Measurements from ENCODE around the gene ROR2.
A peak's percentile ranks its signal among the peaks of the same experiment; 100 is the strongest.

ROR2 gene

DNA sequence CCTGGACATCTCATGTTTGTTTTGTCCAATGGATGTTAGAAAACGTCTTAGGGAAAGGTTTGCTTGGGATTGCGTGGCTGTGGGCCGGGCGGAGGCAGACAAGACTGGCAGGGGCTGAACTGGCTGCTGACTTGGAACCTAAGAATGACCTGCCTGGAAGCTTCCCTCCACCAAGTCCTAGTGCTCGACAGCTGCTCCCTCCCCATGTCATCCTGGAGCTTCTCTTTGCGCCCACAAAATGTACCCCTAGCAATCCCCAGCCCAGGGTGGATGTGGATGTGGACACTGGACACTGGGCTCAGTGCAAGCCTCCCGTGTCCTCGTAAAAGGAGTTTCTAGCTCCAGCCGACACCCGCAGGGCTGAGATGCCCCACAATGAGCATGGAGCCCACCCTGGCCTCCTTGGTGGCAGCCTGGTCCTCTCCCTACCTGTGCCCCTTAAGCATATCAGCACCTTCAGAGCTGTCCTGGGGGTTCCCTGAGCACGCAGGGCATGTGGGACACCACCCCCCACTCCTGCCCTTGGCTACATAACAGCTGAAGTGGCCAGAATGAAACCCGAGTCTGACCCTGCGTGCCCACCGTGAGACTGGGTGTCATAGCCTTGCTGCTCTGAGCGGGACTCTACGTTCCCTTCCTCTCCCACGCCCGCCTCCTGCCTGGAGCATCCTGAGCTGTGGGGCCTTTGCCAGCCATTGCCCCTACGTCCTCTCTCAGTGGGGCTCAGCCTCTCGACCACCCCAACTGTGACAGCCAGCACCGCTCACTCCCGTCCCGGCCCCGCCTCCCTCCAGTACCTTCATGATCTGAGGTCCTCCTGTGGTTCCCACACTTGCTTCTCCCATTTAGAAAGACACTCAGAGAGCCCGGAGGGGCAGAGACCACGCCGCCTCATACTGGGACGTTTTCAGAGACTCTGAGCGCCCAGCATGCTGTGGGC is 180.8 kb downstream of the ROR2 start:
- DNase-seq = no peak

DNA sequence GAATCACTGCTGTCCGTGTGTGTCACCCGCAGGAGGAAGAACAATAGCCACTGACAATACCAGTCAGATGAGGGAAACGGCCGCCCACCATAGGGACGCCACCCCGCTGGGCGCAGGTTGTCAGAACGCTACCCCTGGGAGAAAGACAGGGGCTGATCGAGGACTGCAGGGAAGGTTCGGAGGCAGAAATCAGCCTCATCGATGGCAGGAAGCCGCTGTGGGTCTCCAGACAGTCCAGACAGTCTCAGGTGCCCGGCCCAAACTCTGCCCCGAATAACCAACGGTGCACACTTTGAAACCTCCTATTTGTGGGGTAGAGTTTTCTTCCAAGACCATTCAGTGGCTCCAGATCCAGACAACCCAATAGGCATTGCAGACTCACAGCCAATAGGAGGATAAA is 181.5 kb downstream of the ROR2 start:
- no peak for DNase-seq

DNA sequence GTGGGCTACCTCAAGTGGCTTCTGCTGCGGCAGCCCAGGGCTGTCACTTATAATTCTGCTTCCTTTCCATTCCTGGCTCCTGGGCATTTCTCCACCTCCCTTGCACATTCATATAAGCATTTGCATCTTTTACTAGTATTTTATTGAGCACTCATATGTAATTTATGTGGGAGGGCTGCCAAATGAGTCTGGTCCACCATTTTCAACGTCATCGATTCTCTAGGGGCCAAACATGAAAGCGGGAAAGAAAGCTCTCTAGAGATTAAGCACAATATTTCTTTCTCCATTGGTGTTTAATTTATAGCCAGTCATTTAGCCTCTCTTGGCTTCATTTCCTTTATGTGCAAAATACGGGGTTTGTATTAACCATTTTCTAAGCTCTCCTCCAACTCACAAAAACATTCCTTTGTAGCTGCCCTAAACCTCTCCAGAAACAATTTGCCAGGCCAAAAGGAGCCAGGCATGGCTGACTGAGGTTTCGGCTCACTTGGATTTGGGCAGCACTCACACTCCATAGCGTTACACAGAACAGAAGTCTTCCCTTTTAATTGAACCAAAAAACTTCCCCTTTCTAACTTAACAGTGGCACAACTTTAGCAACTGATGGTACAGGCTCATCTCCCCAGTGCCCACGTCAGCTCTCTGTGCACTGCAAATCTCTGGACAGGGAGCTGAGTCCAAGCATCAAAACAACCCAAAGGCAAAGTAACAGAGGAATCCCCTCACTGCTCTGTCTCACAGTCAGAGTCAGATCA is 183.5 kb downstream of the ROR2 start:
- DNase-seq = no peak

DNA sequence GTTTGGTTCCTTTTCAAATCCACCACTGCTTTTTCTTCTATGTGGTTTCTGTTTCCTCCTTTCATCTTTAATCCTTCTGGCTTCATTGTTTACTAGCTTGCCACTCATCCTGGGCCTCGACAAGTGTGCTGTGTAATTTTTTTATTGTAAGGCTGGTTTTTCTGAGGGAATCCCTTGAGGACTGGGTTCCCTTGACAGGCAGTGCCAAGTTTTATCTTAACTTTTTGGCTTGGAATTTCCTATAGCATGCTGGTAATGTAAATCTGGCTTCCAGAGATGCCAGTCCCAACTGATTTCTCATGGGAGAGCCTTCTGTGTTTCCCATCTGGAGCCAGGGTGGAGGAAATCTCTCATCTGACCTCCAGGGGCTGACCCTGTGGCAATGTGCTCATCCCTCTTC is 184.7 kb downstream of the ROR2 start:
- DNase-seq = no peak

DNA sequence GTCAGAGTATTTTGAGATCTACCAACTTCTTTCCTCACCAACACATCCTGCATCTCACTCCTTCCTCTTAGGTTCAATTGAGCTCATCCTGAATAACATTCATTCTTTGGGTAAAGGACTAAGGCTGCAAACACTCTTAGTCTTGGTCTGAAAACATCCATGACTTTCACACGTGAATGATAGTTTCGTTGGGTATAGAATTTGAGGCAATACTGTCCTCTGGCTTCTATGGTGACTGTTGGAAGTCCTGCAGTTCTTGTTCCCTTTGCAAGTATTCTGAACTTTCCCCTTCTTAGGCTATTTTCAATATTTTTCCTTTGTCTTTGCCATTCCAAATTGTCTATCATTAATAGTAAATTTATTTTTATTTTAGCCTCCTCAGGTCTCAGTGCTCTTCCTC is 185.4 kb downstream of the ROR2 start:
- DNase-seq = no peak

DNA sequence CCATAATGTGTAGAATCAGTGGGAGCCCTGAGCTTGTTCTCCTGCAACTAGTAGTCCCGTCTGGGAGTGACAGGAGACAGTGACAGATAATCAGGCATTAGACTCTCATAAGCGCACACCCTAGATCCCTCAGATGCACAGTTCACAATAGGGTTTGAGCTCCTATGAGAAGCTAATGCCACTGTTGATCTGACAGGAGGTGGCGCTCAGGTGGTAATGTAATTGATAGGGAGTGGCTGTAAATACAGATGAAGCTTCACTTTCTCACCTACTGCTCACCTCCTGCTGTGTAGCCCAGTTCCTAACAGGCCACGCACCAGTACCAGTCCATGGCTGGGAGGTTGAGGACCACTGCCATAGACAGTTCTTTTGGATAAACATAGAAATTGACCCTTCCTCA is 188.7 kb downstream of the ROR2 start:
- peak; percentile 6 for DNase-seq

DNA sequence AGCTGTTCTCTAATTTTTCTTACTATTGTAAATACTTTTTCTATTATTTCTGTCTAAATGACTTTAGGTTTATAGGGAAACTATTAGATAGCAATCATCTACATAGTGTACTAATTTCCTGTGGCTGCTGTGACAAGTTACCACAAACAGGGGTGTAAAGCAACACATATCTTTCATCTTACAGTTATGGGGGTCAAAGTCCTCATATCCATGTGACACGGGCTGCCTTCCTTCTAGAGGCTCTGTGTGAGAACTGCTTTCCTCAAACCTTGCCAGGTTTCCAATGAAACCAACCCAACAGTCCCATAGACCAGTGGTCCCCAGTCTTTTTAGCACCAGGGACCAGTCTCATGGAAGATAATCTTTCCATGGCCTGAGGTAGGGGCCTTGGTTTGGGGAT is 189.1 kb downstream of the ROR2 start:
- no peak for DNase-seq

DNA sequence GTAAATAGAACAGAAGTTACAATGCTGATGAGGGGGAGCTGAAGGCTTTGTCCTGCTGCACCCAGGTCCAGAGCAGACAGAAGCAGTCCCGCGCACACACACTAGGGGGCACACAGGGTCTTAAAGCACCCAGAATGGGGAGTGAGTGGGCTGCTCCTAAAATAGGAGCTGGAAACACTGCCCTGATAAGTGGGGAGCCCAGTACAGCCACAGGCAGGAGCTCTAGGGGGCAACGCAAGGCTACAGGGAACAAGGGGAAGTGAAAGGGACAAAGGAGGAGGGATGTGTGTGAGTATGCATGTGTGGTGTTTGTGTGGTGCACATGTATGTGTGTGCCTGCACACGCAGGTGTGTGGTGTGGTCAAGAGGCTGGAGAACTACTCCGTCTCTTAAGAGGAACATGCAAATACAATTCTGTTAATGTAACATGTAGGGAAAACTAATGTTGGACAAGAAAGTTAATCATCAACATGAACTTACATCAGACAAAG is 191.5 kb downstream of the ROR2 start:
- peak; percentile 45 for DNase-seq

DNA sequence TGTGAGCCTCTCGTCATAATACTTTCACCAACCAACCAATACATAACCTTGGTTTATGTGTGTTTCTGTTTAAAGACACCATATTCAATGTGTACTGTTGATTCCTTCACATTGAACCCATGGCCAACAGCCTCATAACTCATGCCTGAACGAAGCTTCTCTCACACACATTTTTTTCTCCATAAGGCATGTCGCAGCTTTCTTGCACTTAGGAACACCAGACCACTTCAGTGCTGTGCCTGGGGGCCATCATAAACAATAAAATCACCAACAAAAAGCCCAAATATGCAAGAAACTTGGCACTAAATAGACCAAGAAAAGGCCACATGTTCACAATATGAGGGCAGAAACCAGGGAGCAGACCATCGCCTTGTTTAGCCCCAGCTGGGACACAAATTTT is 192.2 kb downstream of the ROR2 start:
- no peak for DNase-seq

DNA sequence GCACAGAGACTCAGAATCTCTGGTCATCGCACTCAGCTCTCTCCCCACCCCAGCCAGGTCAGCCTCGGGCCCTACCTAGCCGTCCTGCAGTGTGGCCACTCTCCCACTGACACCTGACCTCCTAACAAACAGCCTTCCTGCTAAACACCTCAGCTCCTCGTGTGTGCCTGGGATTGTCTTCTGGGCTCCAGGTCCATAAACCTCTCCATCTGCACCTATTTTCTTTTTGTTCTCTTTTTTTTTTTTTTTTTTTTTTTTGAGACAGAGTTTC is 193.6 kb downstream of the ROR2 start:
- DNase-seq = no peak

DNA sequence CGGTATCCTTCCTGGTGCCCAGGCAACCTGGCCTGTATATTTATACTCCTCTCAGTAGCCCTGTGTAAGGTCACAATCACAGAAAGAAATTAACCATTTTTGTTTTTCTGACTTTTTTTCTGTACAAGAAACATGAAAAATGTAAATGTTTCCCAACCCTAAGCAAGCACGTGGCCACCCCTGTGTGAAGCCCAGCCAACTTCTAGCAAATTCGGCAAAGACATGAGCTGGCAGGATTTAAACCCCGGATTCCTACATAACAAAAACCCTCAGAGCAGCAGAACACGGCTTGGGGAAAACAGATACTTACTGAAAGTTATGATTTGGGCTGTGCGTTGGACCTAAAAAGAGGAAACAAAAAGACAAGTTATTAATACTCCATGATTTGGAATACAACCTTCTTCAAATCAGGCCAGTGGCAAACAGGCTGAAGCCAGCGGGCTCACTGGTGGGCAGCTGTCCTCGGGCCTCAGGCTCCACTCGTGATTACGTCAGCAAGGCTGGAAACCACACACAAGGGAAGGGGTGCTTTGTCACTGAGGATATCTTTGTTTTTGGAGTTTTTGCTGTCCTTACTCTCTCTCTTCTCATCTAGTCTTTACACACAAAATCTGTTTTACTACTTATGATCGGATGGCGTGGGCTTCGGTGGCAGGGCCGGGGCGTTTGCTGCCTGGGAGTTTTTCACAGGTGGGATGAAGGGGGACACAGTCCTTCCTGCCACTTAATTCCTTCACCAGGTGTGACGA is 194.1 kb downstream of the ROR2 start:
- DNase-seq = no peak

DNA sequence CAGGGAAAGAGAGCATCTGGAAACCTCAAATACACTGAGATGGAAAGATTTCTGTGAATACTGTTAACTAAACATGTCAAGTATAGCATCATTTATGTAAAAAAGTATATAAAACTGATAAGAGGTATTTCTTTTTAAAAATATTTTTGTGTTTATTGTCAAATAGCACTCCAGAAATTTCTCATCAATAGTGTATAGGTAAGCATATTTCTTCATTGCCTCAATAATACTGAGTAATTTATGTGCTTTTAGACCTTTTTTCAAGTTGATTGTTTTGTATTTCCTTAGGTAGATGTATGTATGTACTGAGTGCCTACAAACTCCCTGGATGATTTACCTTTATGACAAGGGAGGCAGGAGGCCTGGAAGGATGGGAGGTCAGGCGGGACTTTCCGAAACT is 196.3 kb downstream of the ROR2 start:
- DNase-seq = no peak

DNA sequence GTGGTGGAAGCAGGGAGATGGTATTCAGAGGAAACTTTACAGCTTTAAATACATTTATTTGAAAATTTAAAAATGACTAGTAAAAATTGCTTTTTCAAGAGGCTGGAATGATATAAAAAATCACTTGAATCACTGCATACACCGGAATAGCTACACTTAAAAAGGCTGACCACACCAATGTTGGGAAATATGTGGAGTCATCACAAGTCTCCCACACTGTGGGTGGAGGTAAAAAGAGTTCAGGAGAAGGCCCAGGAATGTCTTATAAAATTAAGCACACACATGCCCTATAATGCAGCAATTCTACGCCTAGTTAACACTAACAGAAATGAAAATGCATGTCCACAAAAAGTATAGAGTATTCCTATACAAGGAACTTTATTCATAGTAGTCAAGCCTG is 198.1 kb downstream of the ROR2 start:
- no peak for DNase-seq

DNA sequence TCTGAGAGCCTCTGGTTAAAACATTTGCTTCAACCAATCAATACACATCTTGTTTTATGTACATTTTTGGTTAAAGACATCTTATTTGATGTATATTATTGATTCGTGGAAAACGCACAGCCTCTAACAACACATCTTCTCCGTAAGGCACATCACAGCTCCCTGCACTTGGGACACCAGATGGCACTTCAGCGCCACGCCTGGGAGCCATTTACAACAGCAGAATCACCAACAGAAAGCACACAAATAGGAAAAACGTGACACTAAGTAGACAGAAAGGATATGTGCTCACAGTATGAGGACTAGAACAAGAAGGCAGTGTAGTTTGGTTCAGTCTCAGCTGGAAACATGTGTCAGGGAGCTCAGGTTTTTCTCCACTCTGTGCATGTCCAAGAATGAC is 199.7 kb downstream of the ROR2 start:
- DNase-seq = peak; percentile 28

DNA sequence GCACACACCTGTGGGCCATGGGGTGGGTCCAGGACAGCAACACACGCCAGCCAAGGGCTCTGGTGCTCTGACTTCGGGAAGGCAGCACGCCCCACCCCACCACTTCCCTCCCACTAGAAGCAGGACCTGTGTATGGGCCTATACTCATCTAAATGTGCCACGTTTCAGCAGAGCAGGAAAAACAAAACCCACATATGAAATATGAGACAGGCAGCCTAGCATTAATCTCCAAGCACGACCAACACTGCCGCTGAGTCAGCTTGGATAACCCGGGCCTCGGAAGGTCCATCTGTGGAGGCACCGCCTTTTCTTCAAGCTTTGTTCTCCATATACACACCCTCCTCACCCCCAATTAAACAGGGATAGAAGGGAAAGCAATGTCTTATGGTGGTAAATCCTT is 203.1 kb downstream of the ROR2 start:
- no peak for DNase-seq

DNA sequence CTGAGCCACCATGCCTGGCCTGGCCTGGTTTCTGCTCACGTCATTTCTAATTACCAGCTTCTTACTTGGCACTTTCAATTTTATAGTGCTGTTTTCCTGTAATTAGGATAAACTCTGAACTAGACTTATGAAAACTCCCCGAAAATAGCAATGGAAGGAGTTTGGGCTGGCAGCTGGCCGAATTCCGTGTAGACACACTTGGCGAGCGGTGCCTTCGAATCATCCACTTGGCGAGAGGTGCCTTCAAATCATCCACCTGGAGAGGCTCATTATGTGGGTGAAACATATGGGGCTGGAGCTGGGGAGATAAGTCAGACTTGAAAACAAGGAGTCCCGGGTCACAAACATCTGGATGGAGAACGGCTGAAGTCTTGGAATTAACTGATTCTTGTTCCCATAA is 203.7 kb downstream of the ROR2 start:
- no peak for DNase-seq

DNA sequence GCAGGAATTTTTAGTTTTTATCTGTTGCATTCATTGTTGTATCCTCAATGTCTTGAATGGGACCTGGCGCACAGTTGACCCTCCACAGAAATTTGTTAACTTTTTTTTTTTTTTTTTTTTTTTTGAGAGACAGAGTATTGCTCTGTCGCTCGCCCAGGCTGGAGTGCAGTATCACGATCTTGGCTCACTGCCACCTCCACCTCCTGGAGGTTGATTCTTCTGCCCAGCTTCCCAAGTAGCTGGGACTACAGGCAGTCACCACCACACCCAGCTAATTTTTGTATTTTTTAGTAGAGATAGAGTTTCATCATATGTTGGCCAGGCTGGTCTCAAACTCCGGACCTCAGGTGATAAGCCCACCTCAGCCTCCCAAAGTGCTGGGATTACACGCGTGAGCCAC is 205.9 kb downstream of the ROR2 start:
- DNase-seq = no peak

DNA sequence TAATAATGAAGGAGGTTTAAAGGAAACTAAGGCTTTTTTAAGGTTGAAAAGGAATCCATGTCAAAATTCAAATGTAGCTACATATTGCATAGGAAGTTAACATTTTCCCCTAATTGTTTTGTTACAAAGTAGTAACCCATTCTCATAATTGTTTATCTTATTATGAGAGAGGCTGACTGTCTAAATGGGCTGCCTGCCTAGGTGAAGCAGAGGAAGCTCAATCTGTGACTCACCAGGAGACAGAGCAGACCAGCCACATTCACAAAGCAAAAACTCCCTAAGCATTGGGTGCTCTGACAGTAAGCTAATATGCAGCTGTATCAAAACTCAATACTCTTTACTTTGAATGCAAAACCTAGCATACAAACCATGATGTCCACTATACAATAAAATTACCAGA is 208.5 kb downstream of the ROR2 start:
- DNase-seq = no peak

DNA sequence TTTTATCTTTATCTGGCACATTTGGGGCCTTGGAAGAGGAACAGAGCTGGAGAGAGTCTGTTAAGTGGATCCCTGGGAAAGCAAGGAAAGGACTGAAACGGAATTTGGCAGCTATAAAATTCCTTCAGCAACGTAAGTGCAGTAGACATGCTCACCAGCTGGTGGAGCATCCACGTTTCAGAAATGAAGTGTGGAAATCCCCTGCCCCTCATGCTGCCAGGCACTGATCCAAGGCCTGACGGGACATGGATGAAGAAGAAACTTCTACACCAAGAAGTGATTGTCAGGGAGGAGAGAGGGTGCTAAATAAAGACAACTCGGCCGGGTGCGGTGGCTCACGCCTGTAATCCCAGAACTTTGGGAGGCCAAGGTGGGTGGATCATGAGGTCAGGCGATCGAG is 209.3 kb downstream of the ROR2 start:
- no peak for DNase-seq

DNA sequence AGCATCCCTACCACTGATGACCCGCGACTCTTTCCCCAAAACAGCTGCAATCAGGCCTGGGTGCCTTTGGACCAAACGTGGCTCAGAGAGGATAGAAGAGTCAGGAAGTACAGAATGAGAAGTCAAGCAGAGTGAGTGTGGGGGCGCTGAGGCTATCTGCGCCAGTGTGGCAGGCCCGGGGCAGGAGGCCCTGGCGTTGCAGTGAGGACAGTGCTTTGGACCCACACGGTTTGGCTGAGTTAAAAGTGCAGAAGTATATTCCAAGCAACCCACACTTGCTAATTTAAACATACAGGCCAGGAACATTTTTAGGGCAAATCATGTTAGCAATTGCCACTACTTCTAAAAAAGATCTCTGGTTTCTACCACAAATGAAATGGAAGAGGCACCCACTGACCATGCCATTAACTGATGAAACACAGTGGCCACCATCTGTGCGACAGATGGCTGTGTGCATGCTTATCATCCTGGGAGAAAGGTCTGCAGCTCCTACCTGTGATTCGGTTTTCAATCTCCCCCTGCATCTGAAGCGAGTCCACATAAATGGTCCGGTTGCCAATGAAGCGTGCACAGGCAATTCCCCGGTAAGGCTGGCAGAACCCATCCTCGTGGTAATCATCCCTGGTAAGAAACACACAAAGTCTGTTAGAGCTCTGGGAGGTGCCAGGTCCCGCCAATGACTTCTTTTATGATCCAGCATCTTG is 213.0 kb downstream of the ROR2 start:
- DNase-seq = no peak

DNA sequence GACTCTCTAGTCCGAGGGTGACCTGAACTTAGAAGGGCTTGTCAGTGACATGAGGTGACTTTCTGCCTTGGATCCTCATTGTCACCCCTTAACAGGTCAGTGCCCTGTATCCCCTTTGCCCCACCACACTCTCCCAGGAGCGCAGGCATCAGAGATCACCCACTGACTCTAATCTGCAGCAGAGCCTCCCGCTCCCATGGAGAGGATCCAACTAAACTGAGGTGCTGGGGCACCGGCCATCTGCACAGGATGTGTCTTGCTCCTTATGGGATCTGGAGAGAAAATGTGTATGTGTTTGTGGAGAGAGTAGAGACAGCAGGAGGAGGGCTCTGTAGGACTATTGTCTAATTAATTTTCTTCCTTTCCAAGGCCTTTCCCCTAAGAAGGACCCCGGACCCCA is 213.7 kb downstream of the ROR2 start:
- no peak for DNase-seq

DNA sequence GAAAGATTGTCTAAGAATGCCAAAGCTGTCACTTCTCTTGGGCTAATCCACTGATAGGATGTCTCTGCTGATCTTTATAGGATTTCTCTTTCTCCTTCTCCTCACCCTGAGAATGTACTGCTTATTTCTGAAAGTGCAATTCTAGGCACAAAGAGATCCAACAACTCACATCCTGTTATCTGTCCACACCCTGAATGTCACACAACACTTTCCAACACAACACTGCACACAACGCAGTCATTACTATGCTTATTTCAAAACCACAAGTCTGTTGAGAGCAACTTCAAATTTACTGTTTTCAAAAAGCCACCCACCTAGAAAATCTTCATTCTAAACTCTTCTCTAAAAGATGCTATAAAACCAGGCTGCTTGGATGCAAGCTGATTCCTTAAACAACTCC is 215.0 kb downstream of the ROR2 start:
- DNase-seq = no peak

DNA sequence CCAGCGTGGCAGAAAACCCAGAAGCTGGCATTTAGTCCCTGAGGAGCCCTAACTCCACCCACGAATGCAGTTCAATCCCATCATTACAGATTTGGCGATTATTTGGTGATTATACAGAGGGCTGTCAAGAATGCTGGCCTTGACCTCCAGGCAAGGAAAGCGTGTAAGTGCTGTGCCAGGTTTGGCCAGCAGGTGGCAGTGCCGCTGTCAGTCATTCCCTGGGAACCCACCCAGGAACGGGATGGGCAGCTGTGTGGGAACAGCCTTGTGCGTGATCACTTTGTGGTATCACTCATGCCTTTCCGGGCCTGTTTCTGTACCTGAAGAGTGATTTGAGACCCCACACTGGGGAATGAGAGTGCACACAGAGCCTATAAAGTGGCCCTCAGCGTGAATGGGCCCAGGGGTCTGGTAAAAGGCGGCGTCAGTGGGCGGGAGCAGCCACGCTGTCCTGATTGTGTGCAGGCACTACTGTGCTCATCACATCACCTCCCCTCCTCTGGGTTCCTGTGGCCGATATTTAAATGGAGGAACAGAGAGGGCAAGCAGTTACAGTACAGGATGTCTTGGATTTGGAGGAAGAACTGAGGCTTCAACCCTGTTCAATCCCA is 215.6 kb downstream of the ROR2 start:
- DNase-seq = peak; percentile 61

Measured in DMS53 (cell line).